ENCODE results near the gene NAMPT. TPM values are rescaled to one million over a fixed set of nuclear protein-coding genes. Genes with fewer than 3 reads are reported as not detected.

NAMPT gene
- total RNA-seq, 1 experiment from 2014 or later = 66.0 TPM

Other genes with a start within 250 kb of the NAMPT start
- gene SYPL1, start 172.7 kb downstream of the NAMPT start, total RNA-seq (2014; rRNA removed) = 45.9 and 57.9 TPM in 2 replicates

Data from PC-3 (cell line).